GM19455 (cell line): Measurements from ENCODE around the gene ESR1.
A peak's percentile ranks its signal among the peaks of the same experiment; 100 is the strongest.

Source experiments
- ATAC-seq: cut with Tn5 transposase; IDR thresholded peaks from one replicate; pipeline ENCODE4 v1.9.1; 2021; ENCODE audit not compliant: unreplicated experiment

ESR1 gene

DNA sequence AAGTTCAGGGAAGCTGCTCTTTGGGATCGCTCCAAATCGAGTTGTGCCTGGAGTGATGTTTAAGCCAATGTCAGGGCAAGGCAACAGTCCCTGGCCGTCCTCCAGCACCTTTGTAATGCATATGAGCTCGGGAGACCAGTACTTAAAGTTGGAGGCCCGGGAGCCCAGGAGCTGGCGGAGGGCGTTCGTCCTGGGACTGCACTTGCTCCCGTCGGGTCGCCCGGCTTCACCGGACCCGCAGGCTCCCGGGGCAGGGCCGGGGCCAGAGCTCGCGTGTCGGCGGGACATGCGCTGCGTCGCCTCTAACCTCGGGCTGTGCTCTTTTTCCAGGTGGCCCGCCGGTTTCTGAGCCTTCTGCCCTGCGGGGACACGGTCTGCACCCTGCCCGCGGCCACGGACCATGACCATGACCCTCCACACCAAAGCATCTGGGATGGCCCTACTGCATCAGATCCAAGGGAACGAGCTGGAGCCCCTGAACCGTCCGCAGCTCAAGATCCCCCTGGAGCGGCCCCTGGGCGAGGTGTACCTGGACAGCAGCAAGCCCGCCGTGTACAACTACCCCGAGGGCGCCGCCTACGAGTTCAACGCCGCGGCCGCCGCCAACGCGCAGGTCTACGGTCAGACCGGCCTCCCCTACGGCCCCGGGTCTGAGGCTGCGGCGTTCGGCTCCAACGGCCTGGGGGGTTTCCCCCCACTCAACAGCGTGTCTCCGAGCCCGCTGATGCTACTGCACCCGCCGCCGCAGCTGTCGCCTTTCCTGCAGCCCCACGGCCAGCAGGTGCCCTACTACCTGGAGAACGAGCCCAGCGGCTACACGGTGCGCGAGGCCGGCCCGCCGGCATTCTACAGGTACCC, at the start of gene ESR1:
Gene ESR1 (plus strand): TSS at position 170 of the 858 bp plus-strand sequence. CDS start 231 bp downstream, at position 401.
- no peak for ATAC-seq

DNA sequence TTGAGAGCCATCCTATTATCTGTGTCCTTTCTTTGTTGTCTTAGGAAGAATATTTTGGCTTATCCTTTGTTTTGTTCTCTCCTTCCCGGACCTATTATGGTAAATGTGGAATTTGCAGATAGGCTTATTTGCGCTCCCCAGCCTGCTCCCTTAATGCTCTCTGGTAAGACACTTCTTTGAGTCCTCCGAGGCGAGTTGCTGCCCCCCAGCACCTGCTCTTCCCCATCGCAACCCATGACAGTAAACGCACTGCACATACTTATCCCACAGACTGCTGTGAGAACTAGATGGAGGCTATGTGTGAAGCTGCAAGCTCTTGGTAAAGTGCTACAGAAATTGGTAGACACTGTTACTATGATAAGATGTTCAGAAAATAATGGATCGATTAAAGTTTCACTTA, 47.0 kb upstream of the ESR1 start:
- ATAC-seq = no peak

DNA sequence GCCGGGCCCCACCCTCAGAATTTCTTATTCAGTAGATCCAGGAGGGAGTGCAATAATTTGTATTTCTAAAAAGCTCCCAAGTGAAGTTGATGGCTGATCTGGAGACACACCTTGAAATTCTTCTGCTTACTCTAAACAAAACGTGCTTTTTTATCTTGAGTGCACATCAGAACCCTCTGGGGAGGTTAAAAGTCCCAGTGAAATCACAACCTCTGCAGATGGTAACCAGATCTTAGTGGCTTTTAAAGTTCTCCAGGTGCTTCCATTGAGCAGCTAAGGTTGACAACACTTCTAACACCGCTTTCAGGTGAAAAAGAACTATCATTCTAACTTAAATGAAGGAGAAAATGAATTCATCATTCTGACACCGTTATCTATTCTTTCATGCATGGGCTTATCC, 45.6 kb upstream of the ESR1 start:
- ATAC-seq = no peak

DNA sequence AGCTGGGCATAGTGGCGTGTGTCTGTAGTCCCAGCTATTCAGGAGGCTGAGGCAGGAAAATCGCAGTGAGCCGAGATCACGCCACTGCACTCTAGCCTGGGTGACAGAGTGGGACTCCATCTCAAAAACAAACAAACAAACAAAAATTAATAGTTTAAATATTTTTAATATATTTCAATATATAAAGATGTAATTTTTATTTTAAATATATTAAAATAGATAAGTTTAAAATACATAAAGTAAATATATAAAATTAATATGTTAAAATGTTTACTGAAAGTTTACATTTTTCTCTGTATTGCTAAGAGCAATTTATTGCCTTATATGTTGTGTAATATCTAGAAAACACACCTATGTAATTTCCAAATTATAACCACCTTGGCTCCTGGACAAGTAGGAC, 44.7 kb upstream of the ESR1 start:
- ATAC-seq = no peak

DNA sequence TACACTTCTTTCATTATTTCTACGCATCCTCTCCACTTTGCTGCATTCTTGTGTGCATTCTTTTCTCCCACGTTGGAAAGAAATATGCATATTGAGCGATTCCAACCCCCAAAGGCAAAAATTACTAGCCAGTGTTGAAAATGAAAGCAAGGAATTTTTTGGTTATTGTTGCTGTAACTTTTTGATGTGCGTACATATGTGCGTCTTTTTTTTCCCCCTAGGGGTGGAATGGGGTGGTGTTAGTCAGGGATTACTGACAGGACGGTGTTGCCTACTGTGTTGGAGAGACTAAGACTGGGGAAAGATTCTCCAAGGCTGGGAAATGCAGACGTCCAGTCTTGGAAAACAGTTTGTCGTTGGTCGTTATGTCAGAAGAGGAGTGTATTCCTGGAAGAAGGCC, 44.2 kb upstream of the ESR1 start:
- no peak for ATAC-seq

DNA sequence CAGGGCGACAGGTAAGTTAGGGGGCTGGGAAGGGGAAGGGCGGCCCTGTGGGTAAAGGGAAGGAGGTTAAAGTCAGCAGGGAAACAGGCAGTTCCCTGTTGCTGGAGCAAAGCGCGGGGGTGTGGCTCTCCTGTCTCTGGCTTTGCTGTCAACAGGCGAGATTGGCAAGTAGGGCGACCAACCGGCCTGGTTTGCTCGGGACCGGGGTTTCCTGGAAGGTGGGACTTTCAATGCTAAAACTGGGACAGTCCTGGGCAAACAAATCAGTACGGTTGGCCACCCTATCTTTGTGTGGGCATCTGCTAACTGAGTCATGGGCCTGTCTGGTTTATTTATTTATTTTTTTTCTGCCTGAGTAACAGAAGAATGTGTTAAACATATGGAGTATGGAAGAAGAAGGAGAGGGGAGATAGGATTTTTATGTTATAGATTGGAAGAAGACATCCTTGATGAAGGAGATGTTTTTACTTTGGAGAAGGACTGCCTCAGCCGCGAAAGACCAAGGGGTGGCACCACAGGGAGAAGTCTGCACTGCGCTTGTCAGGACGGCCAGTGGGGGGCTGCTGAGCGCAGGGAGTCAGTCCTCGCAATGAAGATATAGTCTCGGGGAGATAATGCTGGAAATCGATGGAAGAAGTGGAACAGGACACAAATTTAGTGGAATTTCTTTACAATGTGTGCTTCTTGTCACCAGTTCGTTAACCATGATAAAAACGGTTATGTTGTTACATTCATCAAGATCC, 43.4 kb upstream of the ESR1 start:
- peak; percentile 86 for ATAC-seq

DNA sequence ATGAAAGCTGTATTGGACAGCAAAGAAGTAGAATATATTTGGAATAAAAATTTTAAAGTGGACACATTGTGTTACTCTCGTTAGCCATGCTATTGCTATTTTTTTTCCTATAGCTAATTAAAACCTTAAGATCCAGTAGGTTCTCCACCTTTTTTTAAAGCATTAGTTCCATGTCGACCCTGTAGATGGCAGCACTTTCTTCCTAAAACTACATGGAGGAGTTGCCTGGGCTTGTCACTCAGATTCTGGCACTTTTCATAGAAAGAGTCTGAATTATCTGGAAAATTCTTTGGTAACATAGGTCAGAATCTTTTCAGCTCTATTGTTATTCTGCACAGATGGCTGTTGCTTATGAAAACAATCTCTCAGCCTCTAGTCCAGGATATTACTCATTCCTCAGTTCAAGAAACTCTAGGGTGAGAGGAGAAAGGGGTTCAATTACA, 42.0 kb upstream of the ESR1 start:
- ATAC-seq = peak; percentile 49

DNA sequence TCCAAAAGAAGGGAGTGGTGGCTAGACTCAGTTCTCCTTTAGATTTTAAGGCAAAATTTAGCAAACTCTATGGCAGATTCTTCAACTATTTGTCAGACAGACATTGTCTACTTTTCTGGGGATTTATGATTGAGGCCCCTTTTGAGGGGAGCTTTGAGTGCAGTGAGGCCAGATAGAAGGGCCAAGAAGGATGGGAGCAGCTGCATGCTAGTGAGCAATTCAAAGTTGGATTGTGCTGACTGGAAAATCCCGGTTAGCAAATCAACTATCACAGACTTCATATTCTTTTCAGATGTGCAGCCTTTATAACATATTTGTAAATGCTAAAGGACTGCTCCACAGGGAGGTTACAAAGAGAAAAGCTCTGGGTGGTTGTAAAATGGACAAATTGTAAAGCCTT, 35.0 kb upstream of the ESR1 start:
- ATAC-seq = no peak

DNA sequence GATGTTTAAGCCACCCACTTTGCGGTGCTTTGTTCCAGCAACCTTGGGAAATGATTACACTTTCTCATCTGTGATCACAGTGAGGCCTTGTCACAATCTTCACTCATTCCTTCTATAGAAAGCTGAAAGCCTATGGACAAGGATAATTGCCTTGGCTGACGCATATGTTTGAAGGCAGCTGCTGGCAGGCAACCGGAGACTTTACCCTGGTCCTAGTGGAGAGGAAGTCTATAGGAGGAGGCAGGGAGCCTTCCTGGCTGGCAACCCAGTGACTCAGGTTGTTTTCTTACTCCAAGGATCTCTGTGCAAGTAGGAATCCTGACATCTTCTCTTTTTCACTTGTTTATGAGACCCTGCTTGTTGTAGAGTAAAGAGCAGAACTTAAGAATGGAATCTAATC, 34.1 kb upstream of the ESR1 start:
- no peak for ATAC-seq

DNA sequence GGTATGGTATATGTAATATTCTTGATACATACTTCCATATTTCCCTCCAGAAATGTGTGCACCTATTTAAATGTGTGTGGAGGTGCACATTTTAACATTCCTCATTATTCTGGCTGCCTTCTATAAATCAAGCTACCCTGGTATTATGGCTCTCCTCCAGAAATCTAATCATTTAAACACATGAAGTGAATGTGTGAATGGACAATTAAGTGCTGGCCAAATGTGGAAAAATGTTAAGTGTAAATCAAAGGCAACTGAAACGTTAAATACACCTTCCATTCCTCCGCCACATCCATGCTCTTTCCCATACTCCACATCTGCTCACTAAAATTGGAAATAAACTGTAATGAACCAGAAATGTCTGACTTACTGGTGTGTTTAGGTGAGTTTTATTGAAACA, 24.9 kb upstream of the ESR1 start:
- no peak for ATAC-seq

DNA sequence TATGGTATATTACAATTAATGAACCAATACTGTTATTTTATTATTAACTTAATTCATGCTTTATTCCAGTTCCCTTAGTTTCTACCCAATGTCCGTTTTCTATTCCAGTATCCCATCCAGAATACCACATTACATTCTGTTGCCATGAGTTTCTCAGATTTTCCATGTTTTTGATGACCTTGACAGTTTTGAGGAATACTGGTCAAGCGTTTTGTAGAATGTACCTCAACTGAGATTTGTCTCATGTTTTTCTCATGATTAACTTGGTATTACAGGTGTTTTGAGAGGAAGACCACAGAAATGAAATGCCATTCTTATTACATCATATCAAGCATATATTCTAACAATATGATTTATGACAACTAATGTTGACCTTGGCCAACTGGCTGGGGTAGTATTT, 23.8 kb upstream of the ESR1 start:
- no peak for ATAC-seq

DNA sequence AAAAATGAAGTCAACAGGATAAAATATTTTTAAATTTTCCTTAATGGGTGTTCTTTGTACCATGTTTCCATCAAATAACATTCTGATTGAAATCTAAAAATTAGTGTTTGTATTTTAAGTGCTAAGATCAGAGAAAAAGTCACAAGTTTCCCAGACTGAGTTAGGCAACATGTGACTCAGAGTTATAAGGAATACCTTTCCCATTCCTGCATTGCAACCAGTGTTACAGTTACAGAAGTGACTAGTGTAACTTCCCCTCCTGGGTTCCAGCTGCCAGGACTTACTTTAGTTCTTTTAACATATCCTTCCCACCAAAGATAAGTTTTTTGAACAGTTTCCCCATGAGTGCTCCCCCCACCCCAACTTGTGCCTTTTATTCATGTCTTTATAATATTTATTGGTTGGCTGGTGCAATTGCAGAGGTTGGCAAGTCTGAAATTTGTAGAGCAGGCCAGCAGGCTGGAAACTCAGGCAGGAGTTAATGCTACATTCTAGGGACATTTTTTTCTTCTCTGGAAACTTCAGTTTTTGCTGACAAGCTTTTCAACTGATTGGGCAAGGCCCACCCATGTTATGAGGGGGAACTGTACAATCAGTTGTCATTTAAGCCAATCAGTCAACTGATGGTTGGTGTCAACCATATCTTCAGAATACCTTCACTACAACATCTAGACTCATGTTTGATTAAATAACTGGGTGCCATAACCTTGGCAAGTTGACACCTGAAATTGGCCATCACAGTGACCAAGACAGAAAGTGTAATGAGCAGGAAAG, 22.9 kb upstream of the ESR1 start:
- ATAC-seq = no peak

DNA sequence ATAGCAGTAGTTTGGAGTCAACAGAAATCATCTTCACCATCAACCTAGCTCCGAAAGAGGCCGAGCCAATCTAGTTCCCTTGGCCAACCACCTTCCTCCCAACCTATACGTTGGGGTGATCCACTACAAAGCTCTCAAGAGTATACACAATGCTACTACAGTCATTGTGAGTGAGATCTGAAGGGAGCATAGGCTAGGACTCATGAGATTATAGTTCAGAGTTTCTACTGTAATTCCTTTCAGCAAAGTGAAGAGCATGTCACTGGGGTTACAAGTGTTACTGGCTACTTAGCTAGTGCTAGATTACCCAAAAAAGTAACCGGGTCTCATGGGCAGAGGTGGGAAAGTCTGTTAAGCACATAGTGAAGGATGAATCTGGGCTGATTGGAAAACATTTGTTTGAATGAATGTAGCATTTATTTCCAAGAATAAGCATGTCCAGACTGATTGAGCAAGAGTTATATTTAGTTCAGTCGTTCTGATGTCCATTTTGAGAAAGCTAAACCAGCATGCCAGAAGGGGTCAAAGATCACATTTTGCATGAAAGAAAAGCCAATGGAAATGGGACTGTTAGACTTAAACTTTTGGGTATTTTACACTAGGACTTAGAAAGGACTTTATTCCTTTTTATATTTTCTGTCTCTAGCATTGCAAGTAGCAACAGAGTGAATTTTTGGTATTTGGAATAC, 10.5 kb upstream of the ESR1 start:
- no peak for ATAC-seq

DNA sequence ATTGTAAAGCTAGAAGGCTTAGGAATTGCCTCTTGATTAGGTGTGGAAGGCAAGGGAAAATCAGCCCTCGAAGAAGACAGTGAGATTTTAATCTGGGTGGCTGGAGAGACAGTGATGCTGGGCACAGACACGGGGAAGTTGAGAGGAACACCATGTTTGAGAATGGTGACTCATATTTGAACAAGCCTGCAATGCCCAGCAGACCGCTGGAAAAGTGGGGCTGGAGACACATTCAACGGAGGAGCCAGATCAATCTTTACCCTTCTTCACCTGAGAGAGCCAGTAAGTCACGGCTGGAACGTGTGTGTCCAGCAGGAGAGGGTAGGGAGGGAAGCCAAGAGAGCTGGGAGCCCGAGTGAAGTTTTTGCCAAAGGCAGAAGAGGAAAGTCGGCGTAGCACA, 3.7 kb upstream of the ESR1 start:
- ATAC-seq = no peak

DNA sequence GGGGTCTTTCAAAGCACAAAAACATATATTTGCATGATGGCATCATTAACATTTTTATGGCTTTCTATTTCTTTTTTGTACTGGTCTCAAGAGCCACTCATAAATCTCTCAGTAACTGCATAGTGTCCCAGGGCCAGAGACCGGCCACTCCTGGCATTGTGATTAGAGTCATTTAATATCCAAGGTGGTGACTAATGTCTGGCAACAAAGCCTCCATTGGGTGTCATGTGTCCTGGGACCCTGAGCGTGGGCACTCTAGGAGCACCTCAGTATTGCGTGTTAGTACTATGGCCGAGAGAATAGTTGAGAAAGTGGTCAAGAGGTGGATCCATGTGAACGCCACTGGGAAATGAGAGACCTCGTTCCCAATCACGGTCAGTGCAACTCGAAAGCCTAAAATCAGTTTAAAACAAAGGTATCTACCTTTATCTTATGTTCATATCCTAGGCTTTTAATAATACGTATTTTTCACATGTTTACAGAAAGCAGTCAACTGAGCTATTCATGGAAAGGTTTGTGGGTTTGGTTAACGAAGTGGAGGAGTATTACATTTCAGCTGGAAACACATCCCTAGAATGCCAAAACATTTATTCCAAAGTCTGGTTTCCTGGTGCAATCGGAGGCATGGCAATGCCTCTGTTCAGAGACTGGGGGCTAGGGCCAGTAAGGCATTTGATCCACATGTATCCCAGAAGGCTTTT, 2.7 kb upstream of the ESR1 start:
- ATAC-seq = no peak

DNA sequence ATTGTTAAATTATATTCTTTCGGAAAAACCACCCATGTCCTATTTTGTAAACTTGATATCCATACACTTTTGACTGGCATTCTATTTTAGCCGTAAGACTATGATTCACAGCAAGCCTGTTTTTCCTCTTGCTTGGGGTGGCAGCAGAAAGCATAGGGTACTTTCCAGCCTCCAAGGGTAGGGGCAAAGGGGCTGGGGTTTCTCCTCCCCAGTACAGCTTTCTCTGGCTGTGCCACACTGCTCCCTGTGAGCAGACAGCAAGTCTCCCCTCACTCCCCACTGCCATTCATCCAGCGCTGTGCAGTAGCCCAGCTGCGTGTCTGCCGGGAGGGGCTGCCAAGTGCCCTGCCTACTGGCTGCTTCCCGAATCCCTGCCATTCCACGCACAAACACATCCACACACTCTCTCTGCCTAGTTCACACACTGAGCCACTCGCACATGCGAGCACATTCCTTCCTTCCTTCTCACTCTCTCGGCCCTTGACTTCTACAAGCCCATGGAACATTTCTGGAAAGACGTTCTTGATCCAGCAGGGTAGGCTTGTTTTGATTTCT, 2.1 kb upstream of the ESR1 start:
- no peak for ATAC-seq

DNA sequence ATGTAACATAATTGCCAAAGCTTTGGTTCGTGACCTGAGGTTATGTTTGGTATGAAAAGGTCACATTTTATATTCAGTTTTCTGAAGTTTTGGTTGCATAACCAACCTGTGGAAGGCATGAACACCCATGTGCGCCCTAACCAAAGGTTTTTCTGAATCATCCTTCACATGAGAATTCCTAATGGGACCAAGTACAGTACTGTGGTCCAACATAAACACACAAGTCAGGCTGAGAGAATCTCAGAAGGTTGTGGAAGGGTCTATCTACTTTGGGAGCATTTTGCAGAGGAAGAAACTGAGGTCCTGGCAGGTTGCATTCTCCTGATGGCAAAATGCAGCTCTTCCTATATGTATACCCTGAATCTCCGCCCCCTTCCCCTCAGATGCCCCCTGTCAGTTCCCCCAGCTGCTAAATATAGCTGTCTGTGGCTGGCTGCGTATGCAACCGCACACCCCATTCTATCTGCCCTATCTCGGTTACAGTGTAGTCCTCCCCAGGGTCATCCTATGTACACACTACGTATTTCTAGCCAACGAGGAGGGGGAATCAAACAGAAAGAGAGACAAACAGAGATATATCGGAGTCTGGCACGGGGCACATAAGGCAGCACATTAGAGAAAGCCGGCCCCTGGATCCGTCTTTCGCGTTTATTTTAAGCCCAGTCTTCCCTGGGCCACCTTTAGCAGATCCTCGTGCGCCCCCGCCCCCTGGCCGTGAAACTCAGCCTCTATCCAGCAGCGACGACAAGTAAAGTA, 547 bp upstream of the ESR1 start:
- no peak for ATAC-seq

DNA sequence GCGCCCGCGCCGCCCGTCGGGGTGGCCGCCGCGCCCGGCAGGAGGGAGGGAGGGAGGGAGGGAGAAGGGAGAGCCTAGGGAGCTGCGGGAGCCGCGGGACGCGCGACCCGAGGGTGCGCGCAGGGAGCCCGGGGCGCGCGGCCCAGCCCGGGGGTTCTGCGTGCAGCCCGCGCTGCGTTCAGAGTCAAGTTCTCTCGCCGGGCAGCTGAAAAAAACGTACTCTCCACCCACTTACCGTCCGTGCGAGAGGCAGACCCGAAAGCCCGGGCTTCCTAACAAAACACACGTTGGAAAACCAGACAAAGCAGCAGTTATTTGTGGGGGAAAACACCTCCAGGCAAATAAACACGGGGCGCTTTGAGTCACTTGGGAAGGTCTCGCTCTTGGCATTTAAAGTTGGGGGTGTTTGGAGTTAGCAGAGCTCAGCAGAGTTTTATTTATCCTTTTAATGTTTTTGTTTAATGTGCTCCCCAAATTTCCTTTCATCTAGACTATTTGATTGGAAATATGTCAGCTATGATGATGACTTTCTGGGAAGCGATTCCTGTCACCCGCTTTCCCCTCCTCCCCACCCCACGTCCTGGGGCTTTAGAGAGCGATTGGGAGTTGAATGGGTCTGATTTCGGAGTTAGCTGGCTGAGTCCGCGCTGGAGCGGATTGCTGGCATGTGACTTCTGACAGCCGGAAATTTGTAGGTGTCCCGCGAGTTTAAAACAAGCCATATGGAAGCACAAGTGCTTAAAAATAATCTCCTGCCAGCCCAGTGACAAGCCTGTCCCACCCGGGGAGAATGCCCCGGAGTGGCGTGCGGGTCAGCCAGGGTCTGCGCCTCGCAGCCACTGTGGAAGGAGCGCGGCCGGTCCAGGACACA, 1.1 kb downstream of the ESR1 start:
- ATAC-seq = no peak
